Activated CD4-positive, alpha-beta T cell treated with anti-CD3 and anti-CD28 coated beads for 36 hours (primary cell): ENCODE measurements around the gene JAG1. TPM values are rescaled to one million over a fixed set of nuclear protein-coding genes. Genes with fewer than 3 reads are reported as not detected.

Experiments used
- ATAC-seq: fragments of 200-7000 bp; cut with Tn5 transposase; one replicate; pipeline ENCODE4 v1.10.0; 2021; ENCODE audit warnings: mild to moderate bottlenecking, moderate library complexity
- CTCF ChIA-PET: fragments of 350-600 bp; sonication (Branson Sonifier 250); formaldehyde crosslinking; loops from one replicate; lab custom pipeline; 2021; ENCODE audit warnings: antibody characterized with exemption; lab: Charles Lee
- POLR2A ChIA-PET: fragments of 350-600 bp; sonication (Branson Sonifier 250); formaldehyde crosslinking; loops from one replicate; lab custom pipeline; 2021; ENCODE audit warnings: antibody characterized with exemption, inconsistent platforms; lab: Charles Lee
- DNase-seq: peaks from one replicate; pipeline ENCODE4 v3.0.0-alpha.2; 2020
- H3K27ac Mint-ChIP-seq: one replicate; pipeline ENCODE4 v1.8.0; 2021; ENCODE audit warnings: mixed read lengths
- H3K27me3 Mint-ChIP-seq: one replicate; pipeline ENCODE4 v1.8.0; 2021; ENCODE audit warnings: mixed read lengths
- H3K36me3 Mint-ChIP-seq: one replicate; pipeline ENCODE4 v1.8.0; 2021; ENCODE audit warnings: low read depth, mixed read lengths
- H3K4me1 Mint-ChIP-seq: one replicate; pipeline ENCODE4 v1.8.0; 2021; ENCODE audit warnings: mixed read lengths
- H3K4me3 Mint-ChIP-seq: one replicate; pipeline ENCODE4 v1.8.0; 2021; ENCODE audit warnings: mild to moderate bottlenecking, moderate library complexity, mixed read lengths
- H3K9me3 Mint-ChIP-seq: one replicate; pipeline ENCODE4 v1.8.0; 2021; ENCODE audit warnings: low read depth, mixed read lengths
- intact Hi-C, 2 experiments: fragments of 100-400 bp; cut with DNase I in 1 of 2; cut with micrococcal nuclease in 1 of 2; formaldehyde crosslinking; loops; one replicate each; pipeline versions ENCODE4 v1.14.2 to v1.15.1; 2022 to 2024; cut with DNase I, micrococcal nuclease
- total RNA-seq, 2 experiments: library from RNA; stranded (reverse); gene quantifications; one replicate each; pipeline ENCODE4 v1.2.3, GENCODE V29; 2021

Gene JAG1
- total RNA-seq, 2 experiments from 2014 or later: 0.30 to 0.44 TPM

DNA sequence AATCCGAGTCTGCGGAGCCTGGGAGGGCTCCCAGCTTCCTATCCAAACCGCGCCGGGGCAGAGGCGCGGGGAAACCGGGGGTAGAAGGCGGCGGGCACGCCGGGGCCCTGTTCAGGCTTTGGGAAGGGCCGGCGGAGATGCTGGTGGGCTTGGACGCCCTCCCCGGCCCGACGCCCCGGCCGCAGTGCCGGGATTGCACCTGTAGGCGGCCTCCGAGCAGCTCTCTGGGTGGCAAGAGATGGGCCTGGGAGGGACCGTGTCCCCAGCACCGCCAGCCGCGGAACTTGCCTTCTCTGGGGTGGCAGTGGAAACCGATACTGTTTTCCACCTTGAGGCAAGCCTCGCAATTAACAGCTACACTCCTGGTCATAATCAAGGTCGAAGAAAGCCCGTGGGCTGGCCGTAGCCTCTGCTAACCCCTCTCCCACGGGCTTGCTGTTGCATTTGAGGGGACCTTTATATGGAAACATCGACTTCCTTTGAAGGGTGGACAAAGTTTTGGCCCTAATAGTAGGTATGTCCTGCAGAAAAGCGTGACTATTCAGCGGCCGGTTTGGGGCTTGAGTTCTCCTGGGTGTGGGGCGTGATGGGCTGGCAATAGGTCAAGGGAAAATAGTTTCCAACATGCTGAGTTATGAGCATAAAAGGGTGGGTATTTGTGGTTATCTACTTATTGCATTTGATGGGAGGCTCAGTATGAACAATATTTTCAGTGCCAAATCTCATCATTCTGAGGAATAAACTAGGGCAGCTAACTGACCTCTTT lies 1.1 kb upstream of the JAG1 start:
- intact Hi-C loops: loop anchor here (1.0 to 5.0 kb wide), 8 partner anchors 77 to 1217 kb away; partner anchors contain the start of genes MKKS (in 1 of the 2) and SLX4IP (in 1 of the 2)
- ChIA-PET POLR2A (interaction anchor here (0.7 kb wide), 1 partner anchor 79 kb away, joined by 3 read pairs; no protein-coding TSS in a partner anchor), CTCF (interaction anchor here (0.6 to 1.9 kb wide), 3 partner anchors 23 to 240 kb away, joined by 3 to 4 read pairs (median 3); partner anchors contain the start of genes MKKS and SLX4IP)
- H3K27me3 Mint-ChIP-seq: peaks cover 56% of the 10 kb centered on the region
- no peak overlapping the region for H3K27ac Mint-ChIP-seq
- H3K36me3 Mint-ChIP-seq: no peaks in the 10 kb centered on the region
- H3K4me3 Mint-ChIP-seq: peak overlapping the region; percentile 2
- peaks cover 21% of the 10 kb centered on the region for H3K4me1 Mint-ChIP-seq
- H3K9me3 Mint-ChIP-seq: no peaks in the 10 kb centered on the region
- DNase-seq (peak; percentile 75), ATAC-seq (peak; percentile 37)

DNA sequence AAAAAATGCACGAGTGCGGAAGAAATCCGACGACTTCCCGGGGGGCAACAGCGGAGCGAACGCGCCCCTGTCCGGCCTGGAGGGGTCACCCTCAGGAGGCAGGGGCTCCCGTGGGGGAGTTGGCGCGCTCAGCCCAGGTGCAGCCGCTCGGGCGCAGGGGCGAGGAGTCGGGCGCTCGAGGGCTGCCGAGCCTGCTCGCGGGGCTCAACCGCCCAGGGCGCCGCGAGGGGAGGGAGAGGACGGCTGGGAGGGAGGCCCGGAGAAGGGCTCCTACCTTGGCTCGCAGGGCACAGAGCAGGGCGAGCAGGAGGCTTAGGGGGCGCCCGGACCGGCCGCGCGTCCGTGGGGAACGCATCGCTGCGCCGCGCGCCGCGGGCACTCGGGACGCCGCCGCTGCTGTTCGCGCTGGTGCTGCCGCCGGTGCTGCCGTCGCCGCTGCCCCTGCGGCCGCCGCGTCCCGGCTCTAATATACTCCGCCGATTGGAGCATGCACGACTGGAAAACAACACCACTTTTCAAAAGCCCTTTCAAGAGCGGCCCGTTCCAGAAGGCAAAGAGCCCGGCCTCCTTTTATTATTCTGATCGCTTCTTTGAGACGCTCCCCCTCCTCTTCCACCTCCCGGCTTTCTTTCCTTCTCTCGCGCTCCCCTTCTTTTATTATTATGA lies 490 bp downstream of the JAG1 start:
- Mint-ChIP-seq H3K4me3 (peak overlapping the region; percentile 71), H3K9me3 (no peaks in the 10 kb centered on the region), H3K27me3 (peaks cover 60% of the 10 kb centered on the region), H3K4me1 (peaks cover 21% of the 10 kb centered on the region), H3K27ac (no peak overlapping the region), H3K36me3 (no peaks in the 10 kb centered on the region)
- intact Hi-C loops: loop anchor here (1.0 to 5.0 kb wide), 8 partner anchors 71 to 1219 kb away; partner anchors contain the start of gene MKKS (in 1 of the 2)
- ChIA-PET CTCF (interaction anchor here (1.9 kb wide), 1 partner anchor 239 kb away, joined by 4 read pairs; the partner anchor contains the start of genes MKKS and SLX4IP), POLR2A (no interaction called here)
- DNase-seq: peak; percentile 41
- ATAC-seq: no peak

DNA sequence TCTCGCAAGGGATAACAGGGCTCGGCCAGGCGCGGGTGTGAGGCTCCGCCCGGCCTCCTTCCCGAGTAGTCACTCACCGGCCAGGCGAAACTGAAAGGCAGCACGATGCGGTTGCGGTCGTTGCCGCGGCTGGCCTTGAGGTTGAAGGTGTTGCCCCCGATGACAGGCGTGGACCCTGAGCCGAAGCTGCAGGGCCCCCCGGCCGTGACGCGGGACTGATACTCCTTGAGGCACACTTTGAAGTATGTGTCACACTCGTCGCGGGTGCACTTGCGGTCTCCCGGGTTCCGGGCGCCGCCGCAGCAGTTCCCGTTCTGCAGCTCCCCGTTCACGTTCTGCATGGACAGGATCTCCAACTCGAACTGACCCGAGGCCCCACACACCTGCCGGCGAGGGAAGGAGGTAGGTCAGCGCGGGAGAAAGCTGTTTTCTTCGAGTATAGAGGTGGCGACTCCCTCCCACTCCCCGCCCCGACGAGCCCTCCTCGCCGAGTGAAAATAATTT lies 1.1 kb downstream of the JAG1 start:
- ChIA-PET CTCF (interaction anchor here (0.7 to 1.9 kb wide), 3 partner anchors 69 to 238 kb away, joined by 3 to 7 read pairs (median 4); partner anchors contain the start of genes MKKS and SLX4IP), POLR2A (interaction anchor here (0.7 to 1.1 kb wide), 2 partner anchors 12 to 74 kb away, joined by 3 to 4 read pairs; no protein-coding TSS in a partner anchor)
- peak overlapping the region; percentile 71 for H3K4me3 Mint-ChIP-seq
- ATAC-seq: peak; percentile 12
- intact Hi-C loops: loop anchor here (1.0 to 5.0 kb wide), 8 partner anchors 70 to 1220 kb away; partner anchors contain the start of gene MKKS (in 1 of the 2)
- peak; percentile 75 for DNase-seq
- no peak overlapping the region for H3K27ac Mint-ChIP-seq
- no peaks in the 10 kb centered on the region for H3K9me3 Mint-ChIP-seq
- H3K27me3 Mint-ChIP-seq: peaks cover 57% of the 10 kb centered on the region
- no peaks in the 10 kb centered on the region for H3K36me3 Mint-ChIP-seq
- H3K4me1 Mint-ChIP-seq: peaks cover 21% of the 10 kb centered on the region

DNA sequence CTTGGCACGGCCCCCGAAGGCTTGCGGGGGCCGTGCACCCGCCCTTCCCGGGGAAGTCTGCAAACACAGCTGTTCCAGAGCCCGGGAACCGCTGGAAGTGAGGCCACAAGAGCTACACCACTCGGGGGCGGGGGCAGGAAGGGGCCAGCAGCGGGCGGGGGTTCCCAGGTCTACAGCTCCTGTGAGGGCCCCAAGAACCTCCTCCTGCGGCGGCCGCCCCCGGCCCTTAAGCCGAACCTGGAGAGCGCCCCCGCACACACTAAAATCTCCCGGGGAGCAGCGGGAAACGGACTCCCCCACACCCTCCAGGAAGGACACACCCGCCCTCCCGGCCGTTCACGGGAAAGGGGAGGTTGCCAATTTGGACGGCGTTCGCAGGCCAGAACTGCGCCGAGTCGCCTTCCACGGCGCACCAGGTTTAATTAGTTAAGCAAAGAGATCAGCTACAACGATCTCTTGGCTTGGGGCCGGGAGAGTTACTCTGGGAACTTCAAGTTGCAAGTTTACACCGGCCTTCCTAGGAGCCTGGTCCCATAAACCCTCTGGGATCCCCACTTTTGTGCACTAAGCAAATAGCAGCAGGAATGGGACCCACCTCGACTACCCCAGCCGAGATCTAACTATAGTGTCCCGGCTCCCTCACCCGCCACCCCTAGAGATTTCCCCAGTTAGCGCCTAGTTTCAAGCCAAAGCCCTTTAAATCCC lies 1.7 kb downstream of the JAG1 start:
- Mint-ChIP-seq H3K27me3 (peaks cover 60% of the 10 kb centered on the region), H3K4me1 (peaks cover 21% of the 10 kb centered on the region), H3K36me3 (no peaks in the 10 kb centered on the region), H3K27ac (no peak overlapping the region), H3K4me3 (peak overlapping the region; percentile 71), H3K9me3 (no peaks in the 10 kb centered on the region)
- POLR2A ChIA-PET: interaction anchor here (0.7 to 1.1 kb wide), 2 partner anchors 11 to 73 kb away, joined by 3 to 4 read pairs; no protein-coding TSS in a partner anchor
- DNase-seq: peak; percentile 46
- no peak for ATAC-seq
- intact Hi-C loops: loop anchor here (2.0 to 5.0 kb wide), 7 partner anchors 69 to 1220 kb away; no protein-coding TSS in a partner anchor
- CTCF ChIA-PET: interaction anchor here (0.7 to 1.3 kb wide), 3 partner anchors 23 to 75 kb away, joined by 3 to 7 read pairs (median 3); no protein-coding TSS in a partner anchor

DNA sequence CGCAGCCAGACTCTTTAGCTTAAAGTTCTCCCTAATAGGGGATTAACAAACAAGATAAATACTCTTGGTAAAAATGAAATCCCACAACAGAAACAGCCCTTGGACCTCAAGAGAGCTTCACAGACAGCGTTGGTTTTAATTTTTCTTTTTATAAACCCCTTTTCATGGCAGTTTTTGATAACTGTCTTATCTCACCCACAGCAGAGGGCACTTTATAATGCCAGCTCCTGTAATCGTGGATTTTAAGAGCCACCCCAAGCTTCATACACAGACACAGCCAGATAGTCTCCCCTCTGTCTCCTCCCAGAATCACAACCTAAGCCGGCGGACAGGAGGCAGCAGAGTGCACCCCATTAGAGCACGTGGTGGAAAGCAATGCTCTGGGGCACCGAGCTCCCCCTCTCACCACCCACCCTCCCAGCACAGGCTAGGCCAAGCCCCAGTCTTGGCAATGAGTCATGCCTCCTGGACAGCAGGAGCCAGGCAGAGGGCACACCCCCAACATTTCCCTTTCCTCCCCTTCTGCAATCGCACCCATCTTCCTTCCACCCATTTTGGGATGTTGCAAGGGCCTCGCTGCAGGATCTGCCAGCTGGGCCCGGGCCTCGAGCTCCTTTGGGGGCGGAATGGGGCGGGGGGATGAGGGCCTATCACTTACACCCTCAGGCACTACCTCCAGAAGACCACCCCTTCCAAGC lies 2.4 kb downstream of the JAG1 start:
- DNase-seq (peak; percentile 71), ATAC-seq (peak; percentile 40)
- Mint-ChIP-seq H3K4me3 (no peak overlapping the region), H3K4me1 (peaks cover 21% of the 10 kb centered on the region), H3K9me3 (no peaks in the 10 kb centered on the region), H3K27ac (no peak overlapping the region), H3K27me3 (peaks cover 54% of the 10 kb centered on the region), H3K36me3 (no peaks in the 10 kb centered on the region)
- ChIA-PET POLR2A (interaction anchor here (1.1 kb wide), 1 partner anchor 72 kb away, joined by 3 read pairs; no protein-coding TSS in a partner anchor), CTCF (interaction anchor here (0.7 to 1.3 kb wide), 3 partner anchors 15 to 68 kb away, joined by 3 to 7 read pairs (median 3); no protein-coding TSS in a partner anchor)
- intact Hi-C loops: loop anchor here (5.0 kb wide), 5 partner anchors 119 to 1221 kb away; no protein-coding TSS in a partner anchor

DNA sequence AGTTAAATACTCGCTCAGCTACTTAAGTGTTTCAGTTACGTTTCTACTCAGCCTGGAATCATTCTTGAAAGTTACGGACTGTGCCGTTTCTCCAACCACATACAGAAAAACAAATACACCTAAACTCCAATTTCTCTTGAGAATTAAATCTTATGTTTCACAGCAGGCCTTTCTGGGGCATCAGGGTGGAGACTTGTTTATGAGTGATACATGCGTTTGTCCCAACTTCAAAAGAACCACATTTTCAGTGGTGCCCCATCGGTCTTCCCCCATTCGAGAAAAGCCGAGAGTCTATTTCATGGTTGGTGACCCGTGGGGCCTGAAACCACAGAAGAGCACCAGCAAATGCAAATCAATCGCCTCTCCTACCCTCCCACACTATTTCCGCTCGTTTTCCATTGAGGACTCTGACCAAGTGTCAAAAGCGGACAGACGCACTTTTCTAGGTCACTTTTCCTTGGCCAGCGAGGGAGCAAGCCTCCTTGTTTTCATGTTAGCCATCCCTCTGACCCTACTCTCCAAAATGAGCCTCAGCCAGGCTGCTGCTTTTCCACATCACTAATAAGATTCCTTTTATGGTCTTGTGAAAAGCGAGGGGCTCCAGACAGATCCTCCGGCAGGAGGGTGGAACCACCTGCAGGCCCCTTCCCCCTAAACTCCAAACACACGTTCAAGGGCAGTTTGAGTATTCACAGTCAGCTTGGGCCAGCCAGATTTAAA lies 3.1 kb downstream of the JAG1 start:
- ATAC-seq (no peak), DNase-seq (no peak)
- H3K27me3 Mint-ChIP-seq: peaks cover 52% of the 10 kb centered on the region
- ChIA-PET CTCF (interaction anchor here (0.7 kb wide), 1 partner anchor 14 kb away, joined by 3 read pairs; no protein-coding TSS in a partner anchor), POLR2A (no interaction called here)
- intact Hi-C loops: loop anchor here (5.0 kb wide), 5 partner anchors 118 to 1222 kb away; no protein-coding TSS in a partner anchor
- H3K27ac Mint-ChIP-seq: no peak overlapping the region
- H3K9me3 Mint-ChIP-seq: no peaks in the 10 kb centered on the region
- peaks cover 21% of the 10 kb centered on the region for H3K4me1 Mint-ChIP-seq
- H3K4me3 Mint-ChIP-seq: no peak overlapping the region
- no peaks in the 10 kb centered on the region for H3K36me3 Mint-ChIP-seq

DNA sequence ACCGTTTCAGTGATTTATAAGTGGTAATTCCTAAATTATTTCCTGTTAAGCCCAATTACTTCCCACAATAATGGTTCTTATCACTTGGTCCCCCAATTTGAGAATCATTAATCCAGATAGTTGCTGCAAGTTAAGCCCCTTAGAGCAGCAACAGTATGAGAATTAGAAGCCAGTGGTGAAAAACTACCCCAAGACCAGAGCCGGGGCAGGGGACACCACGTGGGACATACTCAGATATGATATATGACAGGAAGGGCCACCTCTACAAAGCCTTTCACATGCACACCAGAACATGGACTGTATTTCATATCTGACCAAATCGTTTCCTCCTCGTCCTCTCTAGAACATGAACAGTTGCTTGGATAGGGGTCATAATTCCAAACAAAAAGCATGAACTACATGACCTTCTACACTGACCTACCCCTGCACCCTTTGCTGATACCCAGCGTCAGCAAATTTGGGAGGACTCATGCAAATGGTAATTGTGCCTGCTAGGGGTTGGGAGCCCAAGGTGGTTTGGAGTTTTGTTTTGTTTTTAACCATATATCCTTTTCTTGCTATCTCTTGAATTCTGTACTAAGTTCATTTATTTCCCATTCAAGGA lies 3.9 kb downstream of the JAG1 start:
- Mint-ChIP-seq H3K4me1 (peaks cover 19% of the 10 kb centered on the region), H3K36me3 (no peaks in the 10 kb centered on the region), H3K4me3 (no peak overlapping the region), H3K27me3 (peaks cover 45% of the 10 kb centered on the region), H3K27ac (no peak overlapping the region), H3K9me3 (no peaks in the 10 kb centered on the region)
- intact Hi-C loops: loop anchor here (5.0 kb wide), 5 partner anchors 118 to 1222 kb away; no protein-coding TSS in a partner anchor
- CTCF ChIA-PET: no interaction called here
- POLR2A ChIA-PET: no interaction called here
- ATAC-seq (no peak), DNase-seq (no peak)

DNA sequence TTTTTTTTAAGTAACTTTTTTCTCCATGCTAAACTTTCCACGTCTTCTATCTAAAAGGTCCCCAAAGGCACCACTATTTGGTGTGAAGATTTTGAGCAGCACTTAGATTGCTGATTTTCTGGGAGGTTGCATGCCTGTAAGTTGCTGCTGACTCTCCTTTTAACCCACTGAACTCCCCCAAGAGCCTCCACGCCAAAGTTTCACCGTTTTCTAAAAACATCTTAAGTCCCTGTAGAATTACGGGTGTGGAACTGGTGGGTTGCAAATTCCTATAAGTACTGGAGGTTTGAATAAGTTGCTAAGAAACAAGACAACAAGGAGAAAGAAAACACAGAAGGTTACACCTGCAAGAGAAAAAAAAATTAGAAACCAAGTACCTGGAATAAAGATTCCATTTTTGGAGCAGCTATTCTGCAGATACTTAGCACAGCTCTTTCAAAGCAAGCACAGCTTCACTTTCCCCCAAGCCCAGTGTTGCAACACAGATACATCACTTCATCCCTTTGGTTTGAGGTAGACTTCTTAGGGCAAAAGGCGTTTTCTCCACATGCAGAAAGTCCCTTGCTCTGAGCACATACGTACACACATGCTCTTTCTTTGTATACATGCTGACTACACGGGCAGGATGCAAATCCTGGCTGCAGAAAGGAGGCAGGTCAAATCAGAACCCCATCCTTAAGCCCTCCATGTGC lies 5.0 kb downstream of the JAG1 start:
- no peak for DNase-seq
- CTCF ChIA-PET: no interaction called here
- no peak for ATAC-seq
- Mint-ChIP-seq H3K27me3 (peaks cover 45% of the 10 kb centered on the region), H3K9me3 (no peaks in the 10 kb centered on the region), H3K4me3 (no peak overlapping the region), H3K36me3 (no peaks in the 10 kb centered on the region), H3K4me1 (peaks cover 19% of the 10 kb centered on the region), H3K27ac (no peak overlapping the region)
- intact Hi-C loops: no loop called here
- POLR2A ChIA-PET: no interaction called here

DNA sequence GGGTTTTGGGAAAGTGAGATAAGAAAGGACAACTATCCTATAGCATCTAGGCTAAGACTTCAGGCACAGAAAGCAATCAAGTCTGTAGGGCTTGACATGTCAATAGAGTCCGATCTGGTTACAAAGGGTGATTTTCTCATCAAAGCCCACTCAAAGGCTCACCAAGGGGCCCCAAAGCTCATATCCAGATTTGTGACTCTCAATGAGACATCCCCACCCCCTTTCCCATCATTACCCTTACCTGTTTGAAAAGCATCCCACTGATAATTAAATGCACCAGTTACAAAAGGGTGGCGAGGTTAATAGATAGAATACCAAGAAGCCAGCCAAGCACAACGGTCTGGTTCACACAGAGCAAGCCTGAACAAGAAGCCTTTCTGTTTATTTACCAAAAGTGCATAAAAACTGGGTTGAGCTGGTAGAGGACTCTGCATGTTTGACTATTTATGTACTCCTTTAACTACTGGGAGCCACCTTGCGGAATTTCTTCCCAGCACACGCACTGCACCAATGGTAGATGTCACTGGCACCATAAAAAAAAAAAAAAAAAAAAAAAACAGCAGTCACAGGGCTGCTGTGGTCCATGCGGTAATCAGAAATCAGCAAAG lies 6.1 kb downstream of the JAG1 start:
- DNase-seq: no peak
- CTCF ChIA-PET: no interaction called here
- POLR2A ChIA-PET: no interaction called here
- no peak for ATAC-seq
- intact Hi-C loops: no loop called here
- Mint-ChIP-seq H3K4me1 (peaks cover 13% of the 10 kb centered on the region), H3K36me3 (no peaks in the 10 kb centered on the region), H3K27me3 (peaks cover 44% of the 10 kb centered on the region), H3K27ac (no peak overlapping the region), H3K9me3 (no peaks in the 10 kb centered on the region), H3K4me3 (no peak overlapping the region)
